Raji (cell line): ENCODE results near the gene RAB26.

ENCODE experiments used
- POLR2A ChIP-seq: IDR thresholded peaks from 2 replicates; pipeline ENCODE4 v1.6.1; 2011; ENCODE audit warnings: low read depth, low read length, control low read depth; ENCODE audit not compliant: insufficient read depth

The RAB26 gene

DNA sequence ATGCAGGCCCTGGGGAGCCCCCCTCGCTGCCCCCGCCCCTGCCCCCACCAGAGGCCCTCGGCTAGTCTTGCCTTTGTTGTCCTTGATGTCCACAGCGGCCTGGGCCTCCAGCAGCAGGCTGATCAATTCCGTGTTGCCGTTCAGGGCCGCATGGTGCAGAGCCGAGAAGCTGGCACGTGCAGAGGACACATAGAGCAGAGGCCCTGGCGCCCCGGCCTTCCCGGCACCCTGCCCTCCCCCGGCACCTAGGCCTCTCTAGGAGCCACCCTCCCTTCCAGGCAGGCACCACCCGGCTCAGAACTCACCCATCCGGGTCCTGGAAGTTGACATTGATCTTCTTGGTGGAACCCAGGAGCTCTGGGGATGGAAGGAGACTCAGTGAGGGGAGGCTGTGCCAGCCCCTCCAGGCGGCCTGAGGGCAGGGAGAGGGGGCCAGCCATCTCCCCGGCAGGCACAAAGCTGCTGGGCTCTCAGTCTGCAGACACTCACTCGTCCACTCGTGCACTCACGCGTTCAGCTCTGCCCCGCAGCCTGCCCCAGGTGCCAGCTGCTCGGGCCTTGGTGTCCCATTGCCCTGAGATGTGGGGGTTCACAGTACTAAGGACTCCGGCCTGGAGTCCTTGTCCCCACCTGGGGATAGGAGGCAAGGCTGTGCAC lies 41.7 kb downstream of the RAB26 start:
- no peak for TF ChIP-seq POLR2A

DNA sequence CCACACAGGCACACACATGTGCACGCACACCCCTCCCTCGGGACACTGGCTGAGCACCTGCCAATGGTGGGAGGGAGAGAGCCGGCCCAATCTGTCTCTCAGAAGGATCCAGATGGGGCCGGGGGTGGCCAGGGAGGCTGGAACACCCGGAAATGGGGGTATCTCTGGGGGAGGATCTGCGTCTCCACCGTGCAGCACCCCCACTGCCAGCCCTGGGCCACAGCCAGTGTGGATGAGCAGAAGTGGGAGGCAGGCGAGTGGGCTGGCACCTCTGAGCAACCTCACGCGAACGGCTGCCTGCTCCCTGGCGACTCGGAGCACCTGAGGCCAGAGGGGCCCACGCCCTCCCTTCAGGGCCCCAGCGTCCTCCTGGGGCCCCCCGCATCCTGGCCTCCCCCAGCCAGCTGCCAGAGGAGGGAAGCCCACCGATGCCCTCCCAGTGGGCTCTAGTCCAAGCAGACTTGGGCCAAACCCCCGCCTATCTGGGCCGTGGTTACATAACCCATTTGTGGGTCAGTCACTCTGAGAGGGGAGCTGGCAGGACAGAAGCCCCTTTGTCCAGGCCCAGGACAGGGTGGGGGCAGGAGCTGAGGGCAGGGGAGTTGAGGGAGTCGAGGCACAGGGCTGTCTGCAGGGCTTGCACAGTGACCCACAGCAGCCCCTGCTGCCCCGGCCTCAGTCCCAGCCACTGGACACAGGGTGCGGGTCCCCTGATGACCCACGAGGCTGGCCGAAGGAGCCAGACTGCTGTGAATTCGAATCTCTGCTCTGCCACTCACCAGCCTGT lies 42.4 kb downstream of the RAB26 start:
- TF ChIP-seq POLR2A: no peak

DNA sequence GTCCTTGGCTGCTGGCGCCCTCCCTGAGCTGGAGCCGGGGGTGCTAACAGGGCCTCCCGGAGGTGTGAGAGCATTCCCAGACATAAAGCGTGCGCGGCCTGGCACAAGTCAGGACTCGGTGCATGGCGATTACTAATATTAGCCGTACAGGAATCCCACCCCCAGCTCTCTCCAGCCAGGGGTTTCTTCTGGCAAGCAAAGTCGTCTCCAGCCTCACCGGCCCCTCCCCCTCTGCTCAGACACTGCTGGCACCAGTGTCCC lies 43.0 kb downstream of the RAB26 start:
- no peak for TF ChIP-seq POLR2A

DNA sequence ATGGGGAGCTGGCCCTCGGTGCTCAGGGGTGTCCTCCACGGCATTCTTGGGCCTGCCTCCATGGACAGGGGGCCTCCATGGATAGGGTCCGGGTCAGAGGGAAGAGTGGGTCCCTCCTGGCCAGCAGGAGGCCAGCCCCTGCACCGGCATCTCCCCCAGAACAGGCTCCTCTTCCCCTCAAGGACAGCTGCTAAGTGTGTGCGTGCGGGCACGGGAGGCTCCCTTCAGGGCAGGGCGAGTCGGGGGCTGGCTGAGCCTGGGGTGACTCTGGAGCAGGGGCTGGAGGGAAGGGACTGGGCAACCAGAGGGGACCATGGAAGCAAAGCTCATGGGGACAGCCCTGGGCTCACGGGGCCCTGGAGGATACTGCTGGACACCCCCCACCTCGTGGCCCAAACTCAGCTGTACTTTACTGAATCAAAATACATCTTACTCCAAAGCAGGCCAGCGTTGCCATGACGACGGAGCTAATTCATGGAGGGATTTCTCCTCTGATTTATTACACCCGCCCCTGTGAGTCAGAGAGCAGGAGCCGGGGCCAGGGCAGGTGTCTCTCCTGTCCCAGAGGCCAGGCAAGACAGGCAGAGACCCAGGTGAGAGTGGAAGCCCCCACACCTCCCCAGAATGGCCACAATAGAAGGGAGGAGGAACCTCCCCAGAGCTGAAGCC lies 45.9 kb downstream of the RAB26 start:
- TF ChIP-seq POLR2A: no peak

DNA sequence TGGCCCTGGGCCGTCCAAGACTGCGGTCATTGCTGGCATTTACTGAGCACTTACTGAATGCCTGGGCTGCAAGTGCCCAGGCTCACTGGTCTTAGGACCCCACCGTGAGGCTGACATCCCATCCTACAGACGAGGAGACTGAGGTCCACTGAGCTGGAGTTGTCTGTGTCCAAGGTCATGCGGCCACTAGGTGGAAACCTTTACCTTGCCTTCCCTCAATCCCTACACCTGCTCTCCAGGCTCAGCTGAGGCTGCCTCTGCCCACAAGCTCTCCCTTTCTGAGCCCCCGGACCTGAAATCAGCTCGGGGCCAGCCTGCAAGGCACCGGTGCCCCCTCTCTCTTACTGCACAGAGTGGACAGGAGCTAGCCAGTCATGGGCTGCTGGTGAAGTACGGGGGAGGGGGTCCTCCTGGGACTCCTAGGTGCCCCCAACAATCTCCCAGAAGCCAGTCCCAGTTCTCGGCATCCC lies 46.5 kb downstream of the RAB26 start:
- no peak for TF ChIP-seq POLR2A

DNA sequence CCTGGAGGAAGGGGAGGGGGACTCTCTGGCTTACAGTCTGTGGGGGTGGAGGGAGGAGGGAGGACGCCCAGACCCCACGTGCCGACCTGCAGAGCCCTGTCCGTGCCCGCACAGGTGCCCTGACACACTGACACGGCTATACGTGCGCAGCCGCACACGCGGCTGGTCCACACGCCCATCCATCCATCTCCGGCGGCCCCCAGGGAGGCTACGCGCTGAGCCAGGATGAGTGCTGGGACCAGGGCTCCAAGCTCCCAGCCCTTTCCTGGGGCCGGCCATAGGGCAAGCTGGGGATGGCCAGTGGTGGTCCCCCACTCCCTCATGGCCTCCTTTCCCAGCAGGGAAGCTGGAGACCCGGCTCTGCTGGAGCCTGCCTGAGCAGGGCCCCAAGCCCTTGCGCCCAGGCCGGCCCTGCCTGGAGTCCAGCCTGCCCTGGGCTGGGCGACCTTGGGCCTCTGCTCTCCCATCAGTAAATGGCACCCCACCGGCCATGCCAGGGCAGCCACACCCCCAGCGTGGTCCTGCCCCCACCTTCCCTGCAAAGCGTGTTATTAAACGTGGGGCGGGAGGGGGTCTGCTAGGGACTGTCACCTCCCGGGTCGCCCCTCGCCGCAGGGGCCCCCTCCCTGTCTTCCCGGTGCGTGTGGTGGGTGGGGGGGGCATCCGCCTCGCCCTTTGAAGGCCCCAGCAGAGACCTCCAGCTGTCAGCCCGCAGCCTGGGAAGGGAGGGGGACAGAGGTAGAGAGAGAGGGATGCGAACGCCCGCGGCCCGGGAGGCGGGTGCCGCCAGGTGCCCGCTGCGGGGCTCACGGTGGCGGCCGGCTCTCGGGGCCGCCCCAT lies 47.1 kb downstream of the RAB26 start:
- no peak for TF ChIP-seq POLR2A

DNA sequence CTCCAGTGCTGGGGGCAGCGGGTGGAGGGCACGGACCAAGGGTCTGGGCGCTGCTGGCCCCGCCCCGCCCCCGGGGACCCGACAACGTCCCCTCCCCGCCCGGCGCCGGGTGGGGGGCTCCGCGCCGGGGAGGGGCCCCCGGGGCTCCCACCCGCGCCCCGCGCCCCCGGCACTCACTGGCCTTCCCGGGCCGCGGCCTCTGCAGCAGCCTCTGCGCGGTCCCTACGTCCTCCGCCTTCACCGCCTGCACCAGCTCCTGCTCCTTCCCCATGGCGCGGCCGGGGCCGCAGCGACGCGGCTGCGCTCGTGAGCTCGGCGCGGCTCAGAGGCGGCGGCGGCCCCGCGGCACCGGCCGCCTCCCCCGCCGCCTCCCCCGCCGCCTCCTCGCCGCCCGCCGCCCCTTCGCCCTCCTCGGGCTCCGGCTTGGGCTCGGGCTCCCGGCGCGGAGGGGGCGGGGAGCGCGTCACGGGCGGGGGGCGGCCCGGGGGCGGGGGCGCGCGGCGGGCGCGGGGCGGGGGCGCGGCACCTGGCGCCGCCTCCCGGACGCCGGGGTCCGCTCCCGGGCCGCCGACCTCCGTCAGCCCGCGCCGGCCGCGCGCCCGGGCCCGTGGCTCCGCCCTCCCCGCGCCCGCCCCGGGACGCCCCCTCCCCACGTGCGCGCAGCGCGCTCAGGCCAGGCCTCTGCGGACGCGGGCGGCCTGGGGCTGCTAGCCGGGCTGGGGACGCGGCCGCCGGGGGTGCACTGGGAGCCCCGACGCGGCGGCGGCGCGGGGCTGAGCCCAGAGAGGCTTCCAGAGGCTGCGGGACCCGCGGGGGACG lies 47.9 kb downstream of the RAB26 start, which contains the start of gene CASKIN1:
Gene CASKIN1 (minus strand): TSS at position 444 of the 819 bp plus-strand sequence. CDS start 173 bp downstream, at position 271.
- no peak for TF ChIP-seq POLR2A

DNA sequence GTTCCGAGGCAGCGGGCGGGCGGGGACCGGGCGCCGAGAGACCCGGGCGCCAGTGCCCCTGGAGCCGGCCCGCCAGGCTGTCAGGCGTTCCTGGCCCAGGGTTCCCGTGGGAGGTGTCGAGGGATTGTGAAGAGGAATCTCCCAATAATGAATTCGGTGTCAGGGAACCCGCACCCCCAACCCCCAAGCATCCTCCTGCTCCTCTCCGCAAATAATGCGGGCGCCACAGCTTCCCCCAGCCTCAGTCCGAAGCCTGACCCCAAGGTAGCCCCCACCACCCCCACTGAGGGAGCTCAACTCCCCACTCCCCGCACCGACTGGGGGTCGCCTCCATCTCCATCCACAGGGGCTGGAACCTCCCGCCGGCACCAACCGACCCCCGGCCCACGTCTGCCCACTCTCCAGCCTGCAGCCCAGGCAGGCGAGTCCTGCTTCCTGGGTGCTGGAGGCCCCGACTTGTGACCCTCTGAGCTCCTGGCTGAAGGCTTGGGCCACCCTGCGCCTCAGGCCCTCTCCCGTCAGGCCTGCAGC lies 48.6 kb downstream of the RAB26 start:
- no peak for TF ChIP-seq POLR2A

DNA sequence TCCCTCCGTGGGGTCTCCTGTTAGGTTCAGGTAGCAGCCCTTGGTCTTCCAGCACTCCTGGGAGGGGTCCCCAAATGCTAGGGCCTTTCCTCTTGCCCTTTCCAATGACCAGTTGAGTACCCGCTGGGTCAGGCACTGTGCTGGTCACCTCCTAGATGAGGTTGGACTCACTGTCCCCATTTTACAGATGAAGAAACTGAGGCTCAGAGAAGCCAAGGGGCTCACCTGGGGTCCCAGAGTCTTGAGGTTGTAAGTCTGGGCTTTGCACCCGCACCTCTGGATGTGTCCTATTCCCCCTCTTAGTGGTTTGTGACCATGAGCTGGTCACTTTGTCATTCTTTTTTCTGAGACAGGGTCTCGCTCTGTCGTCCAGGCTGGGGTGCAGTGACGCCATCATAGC lies 49.3 kb downstream of the RAB26 start:
- no peak for TF ChIP-seq POLR2A

DNA sequence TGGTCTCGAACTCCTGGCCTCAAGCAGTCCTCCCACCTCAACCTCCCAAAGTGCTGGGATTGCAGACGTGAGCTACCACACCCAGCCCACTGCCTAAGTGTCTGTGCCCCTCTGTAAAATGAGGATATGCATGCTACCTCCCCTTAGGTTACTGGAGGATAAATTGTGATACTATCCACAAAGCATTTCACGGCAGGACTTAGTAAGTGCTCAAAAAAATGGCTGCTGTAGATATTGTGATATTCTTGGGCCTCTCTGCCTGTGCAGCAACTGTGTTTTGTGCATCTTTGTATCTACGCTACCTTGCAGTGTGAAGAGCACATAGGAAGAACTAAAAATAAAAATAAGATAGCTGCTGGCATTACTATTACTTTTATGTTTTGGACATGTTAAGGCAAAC lies 49.9 kb downstream of the RAB26 start:
- no peak for TF ChIP-seq POLR2A

DNA sequence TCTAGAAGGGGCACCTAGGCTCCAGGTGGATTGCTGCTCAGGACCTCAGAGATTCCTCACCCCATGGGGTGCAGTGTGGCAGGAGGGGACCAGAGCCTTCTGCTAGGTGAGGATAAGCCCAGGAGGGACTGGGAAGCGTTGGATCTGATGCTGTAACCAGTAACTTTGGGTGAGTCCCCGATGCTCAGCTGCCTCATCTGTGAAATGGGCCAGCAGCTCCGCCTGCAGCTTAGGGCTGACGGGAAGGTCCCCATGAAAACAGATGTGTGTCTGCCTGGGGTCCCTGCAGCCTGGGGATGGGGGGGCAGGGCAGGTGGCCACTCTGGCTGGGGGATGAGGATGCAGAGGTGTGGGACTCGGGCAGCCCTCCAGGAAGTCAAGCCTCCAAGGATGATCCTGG lies 50.7 kb downstream of the RAB26 start:
- no peak for TF ChIP-seq POLR2A

DNA sequence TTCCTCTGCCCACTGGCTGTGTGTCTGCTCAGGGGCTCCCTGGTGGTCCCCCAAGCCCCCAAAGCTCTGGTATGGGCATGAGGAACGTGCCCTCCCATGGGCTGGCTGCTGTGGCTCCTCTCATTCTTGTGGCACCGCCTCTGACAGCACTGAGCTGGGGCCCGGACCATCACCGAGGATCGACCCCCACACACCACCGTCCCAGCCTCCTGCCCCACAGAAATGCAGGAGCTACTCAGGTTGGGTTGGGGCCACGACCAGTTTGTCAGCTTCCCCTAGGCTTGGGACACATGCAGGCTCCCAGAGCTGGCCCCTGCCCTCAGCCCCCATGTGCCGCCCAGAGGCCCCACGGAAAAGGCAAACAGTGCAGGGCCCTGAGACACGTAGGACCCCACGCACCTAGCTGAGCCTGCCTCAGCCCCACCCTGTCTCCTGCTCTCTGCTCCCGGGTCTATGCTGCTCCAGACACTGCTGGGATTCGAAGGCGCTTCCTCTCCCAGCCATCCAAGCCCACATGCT lies 51.3 kb downstream of the RAB26 start:
- TF ChIP-seq POLR2A: no peak

DNA sequence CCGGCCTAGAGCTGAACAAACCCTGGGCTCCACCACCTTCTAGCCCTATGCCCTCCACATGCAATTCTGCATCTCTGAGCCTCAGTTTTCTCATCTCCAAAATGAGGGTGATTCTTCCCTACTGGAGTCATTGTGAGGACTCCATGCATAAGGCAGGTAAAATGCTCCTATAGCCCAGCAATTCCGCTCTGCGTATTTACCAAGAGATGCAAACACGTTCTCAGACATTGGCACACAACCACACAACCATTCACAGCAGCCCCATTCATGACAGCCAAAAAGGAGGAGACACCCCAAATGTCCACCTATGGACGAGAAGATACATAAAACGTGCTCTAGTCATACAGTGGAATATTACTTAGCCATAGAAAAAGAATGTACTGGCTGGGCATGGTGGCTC lies 51.9 kb downstream of the RAB26 start:
- TF ChIP-seq POLR2A: no peak
